Measurements from ENCODE around the gene SPEM2.
A peak's percentile ranks its signal among the peaks of the same experiment; 100 is the strongest.

SPEM2 gene

DNA sequence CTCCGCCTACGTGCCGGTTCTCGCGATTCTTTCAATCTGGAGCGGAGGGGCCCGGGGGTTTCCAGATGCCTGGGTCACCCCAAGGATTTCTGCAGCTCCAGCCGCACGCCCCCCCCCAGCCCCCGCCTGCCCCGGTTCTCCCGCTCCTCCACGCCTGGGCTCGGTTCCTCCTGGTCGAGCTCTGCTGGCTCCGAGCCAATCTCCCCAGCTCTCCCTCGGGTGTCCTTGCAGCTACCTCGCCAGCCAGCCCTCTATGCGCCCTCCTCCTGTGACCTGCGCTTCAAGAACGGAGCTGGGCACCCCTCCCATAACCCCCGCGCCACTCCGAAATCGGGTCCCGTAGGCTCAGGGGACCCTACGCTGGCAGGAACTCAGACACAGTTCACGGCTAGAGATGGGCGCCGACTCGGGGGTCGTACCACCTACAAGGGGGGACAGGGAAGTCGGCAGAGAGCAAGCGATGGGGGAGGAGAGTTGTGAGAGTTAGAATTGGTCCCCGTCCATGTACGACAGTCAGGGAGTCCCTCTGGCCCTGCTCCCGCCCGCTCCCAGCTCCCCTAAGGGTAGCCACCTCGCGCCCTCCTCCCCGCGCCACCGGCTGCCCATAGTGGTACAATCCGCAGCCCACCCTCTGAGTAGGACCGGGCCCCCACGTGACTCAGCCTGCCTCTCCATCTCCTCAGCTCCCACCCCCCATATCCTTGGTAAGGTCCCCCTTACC lies 14.9 kb downstream of the SPEM2 start:
- peak in 2 of 3 donors; percentile 48 to 63 for DNase-seq
- CTCF ChIA-PET = interaction anchor here (0.8 to 5.6 kb wide), 12 partner anchors 10 to 85 kb away, joined by 3 to 40 read pairs (median 3); partner anchors contain the start of gene POLR2A
- WGBS (ENCODE audit: insufficient coverage) = under 1% methylated on average over 28 of the region's 46 CpGs
- H3K4me3 ChIP-seq (ENCODE audit: control insufficient read depth in 1 of 7, extremely low read depth in 1 of 7, insufficient read depth in 4 of 7, low read depth in 2 of 7, low read length in 6 of 7) = peak overlapping the region; percentile 42 to 72 (median 58)
- no peaks in the 10 kb centered on the region for H3K9me3 ChIP-seq (ENCODE audit: control extremely low read depth in 1 of 5, control insufficient read depth in 4 of 5, insufficient read depth in 2 of 5, low read depth in 1 of 5, low read length in 4 of 5)
- peaks cover 0 to 64% (median 21%) of the 10 kb centered on the region in 5 experiments for H3K27me3 ChIP-seq (replicated peaks in 2 of 5; ENCODE audit: control insufficient read depth in 4 of 5, insufficient read depth in 5 of 5, low read length in 4 of 5)
- POLR2A ChIA-PET = interaction anchor here (0.5 to 2.8 kb wide), 3 partner anchors 44 to 84 kb away, joined by 3 to 11 read pairs (median 3); partner anchors contain the start of gene POLR2A
- no peaks in the 10 kb centered on the region for H3K36me3 ChIP-seq (ENCODE audit: control insufficient read depth in 4 of 4, insufficient read depth in 4 of 4, low read length in 3 of 4)
- no peak overlapping the region for H3K27ac ChIP-seq (ENCODE audit: insufficient read depth in 1 of 2, low read depth in 1 of 2, low read length in 2 of 2, poor library complexity in 1 of 2, severe bottlenecking in 2 of 2)
- peaks cover 3 to 67% (median 62%) of the 10 kb centered on the region in 4 experiments for H3K4me1 ChIP-seq (ENCODE audit: control extremely low read depth in 1 of 4, control insufficient read depth in 4 of 4, insufficient read depth in 4 of 4, low read length in 3 of 4)

DNA sequence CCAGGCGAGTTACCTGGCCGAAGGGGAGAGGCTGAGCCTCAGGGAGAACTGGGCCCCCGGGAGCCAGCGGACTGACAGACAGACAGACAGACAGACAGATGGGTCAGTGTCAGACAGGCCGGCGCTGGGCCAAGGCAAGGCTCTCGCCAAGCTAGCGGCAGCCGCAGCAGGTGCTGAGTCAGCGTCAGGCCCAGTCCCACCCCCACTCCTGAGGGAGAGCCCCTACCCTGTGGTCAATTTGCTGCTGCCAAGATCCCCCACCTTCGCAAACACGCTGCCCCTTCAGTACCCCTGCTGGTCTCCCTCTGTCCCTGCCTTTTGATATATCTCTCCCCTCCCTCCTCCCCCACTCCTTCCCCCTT lies 15.4 kb downstream of the SPEM2 start:
- Histone ChIP-seq H3K27ac (ENCODE audit: insufficient read depth in 1 of 2, low read depth in 1 of 2, low read length in 2 of 2, poor library complexity in 1 of 2, severe bottlenecking in 2 of 2) (no peak overlapping the region), H3K36me3 (ENCODE audit: control insufficient read depth in 4 of 4, insufficient read depth in 4 of 4, low read length in 3 of 4) (no peaks in the 10 kb centered on the region), H3K4me1 (ENCODE audit: control extremely low read depth in 1 of 4, control insufficient read depth in 4 of 4, insufficient read depth in 4 of 4, low read length in 3 of 4) (peaks cover 3 to 69% (median 62%) of the 10 kb centered on the region in 4 experiments), H3K4me3 (ENCODE audit: control insufficient read depth in 1 of 7, extremely low read depth in 1 of 7, insufficient read depth in 4 of 7, low read depth in 2 of 7, low read length in 6 of 7) (peak overlapping the region in 5 of 7 experiments; percentile 54 to 72 (median 60)), H3K9me3 (ENCODE audit: control extremely low read depth in 1 of 5, control insufficient read depth in 4 of 5, insufficient read depth in 2 of 5, low read depth in 1 of 5, low read length in 4 of 5) (no peaks in the 10 kb centered on the region), H3K27me3 (replicated peaks in 2 of 5; ENCODE audit: control insufficient read depth in 4 of 5, insufficient read depth in 5 of 5, low read length in 4 of 5) (peaks cover 2 to 70% (median 24%) of the 10 kb centered on the region in 5 experiments)
- WGBS (ENCODE audit: insufficient coverage) = 1% methylated on average over 9 of the region's 12 CpGs
- peak in 2 of 3 donors; percentile 81 to 84 for DNase-seq
- POLR2A ChIA-PET = interaction anchor here (0.5 to 2.8 kb wide), 9 partner anchors 36 to 1885 kb away, joined by 3 to 11 read pairs (median 5); partner anchors contain the start of gene POLR2A
- CTCF ChIA-PET = interaction anchor here (0.8 to 5.6 kb wide), 11 partner anchors 10 to 85 kb away, joined by 3 to 40 read pairs (median 3); no protein-coding TSS in a partner anchor

DNA sequence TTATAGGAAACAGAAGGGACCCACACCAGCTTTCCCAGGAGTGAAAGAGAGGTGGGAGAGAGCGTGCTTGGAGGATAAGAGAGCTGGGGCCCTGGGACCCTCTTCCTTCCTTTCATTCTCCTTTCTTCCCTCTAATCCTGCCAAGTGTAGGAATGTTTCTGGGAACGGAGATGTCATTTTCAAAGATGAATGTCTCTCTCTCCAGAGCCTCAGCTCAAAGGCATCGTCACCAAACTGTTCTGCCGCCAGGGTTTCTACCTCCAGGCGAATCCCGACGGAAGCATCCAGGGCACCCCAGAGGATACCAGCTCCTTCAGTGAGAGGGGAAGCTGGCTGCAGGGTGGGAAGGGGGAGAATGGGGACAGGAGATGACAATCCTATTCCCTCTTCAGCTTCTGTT lies 15.8 kb downstream of the SPEM2 start:
- H3K27me3 ChIP-seq (replicated peaks in 2 of 5; ENCODE audit: control insufficient read depth in 4 of 5, insufficient read depth in 5 of 5, low read length in 4 of 5) = peaks cover 4 to 74% (median 26%) of the 10 kb centered on the region in 5 experiments
- H3K4me1 ChIP-seq (ENCODE audit: control extremely low read depth in 1 of 4, control insufficient read depth in 4 of 4, insufficient read depth in 4 of 4, low read length in 3 of 4) = peaks cover 3 to 67% (median 58%) of the 10 kb centered on the region in 4 experiments
- H3K4me3 ChIP-seq (ENCODE audit: control insufficient read depth in 1 of 7, extremely low read depth in 1 of 7, insufficient read depth in 4 of 7, low read depth in 2 of 7, low read length in 6 of 7) = no peak overlapping the region
- POLR2A ChIA-PET = interaction anchor here (0.5 to 2.8 kb wide), 9 partner anchors 36 to 1885 kb away, joined by 3 to 11 read pairs (median 5); partner anchors contain the start of gene POLR2A
- CTCF ChIA-PET = interaction anchor here (0.8 to 5.6 kb wide), 12 partner anchors 9 to 86 kb away, joined by 3 to 40 read pairs (median 3); no protein-coding TSS in a partner anchor
- no peak overlapping the region for H3K27ac ChIP-seq (ENCODE audit: insufficient read depth in 1 of 2, low read depth in 1 of 2, low read length in 2 of 2, poor library complexity in 1 of 2, severe bottlenecking in 2 of 2)
- no peaks in the 10 kb centered on the region for H3K9me3 ChIP-seq (ENCODE audit: control extremely low read depth in 1 of 5, control insufficient read depth in 4 of 5, insufficient read depth in 2 of 5, low read depth in 1 of 5, low read length in 4 of 5)
- no peaks in the 10 kb centered on the region for H3K36me3 ChIP-seq (ENCODE audit: control insufficient read depth in 4 of 4, insufficient read depth in 4 of 4, low read length in 3 of 4)
- DNase-seq = no peak
- WGBS (ENCODE audit: insufficient coverage) = 96% methylated on average over 6 of the region's 7 CpGs

DNA sequence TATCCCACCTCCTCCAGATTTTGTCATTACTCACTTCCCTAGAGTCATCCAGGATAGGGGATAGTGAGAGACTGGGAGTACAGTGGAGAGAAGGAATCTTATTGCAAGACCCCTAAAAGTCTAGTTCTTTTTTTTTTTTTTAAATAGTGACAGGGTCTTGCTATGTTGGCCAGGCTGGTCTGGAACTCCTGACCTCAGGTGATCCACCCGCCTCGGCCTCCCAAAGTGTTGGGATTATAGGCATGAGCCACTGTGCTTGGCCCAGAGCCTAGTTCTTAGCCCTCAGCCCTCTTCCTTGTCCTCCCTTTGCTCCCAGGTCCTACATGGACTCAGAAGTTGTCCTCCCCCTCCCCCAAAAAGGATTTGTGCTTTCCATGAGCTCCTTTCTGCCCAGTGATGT lies 16.7 kb downstream of the SPEM2 start:
- ChIA-PET POLR2A (no interaction called here), CTCF (interaction anchor here (1.6 to 5.6 kb wide), 4 partner anchors 12 to 61 kb away, joined by 3 to 40 read pairs (median 6); no protein-coding TSS in a partner anchor)
- peaks cover 3 to 60% (median 53%) of the 10 kb centered on the region in 4 experiments for H3K4me1 ChIP-seq (ENCODE audit: control extremely low read depth in 1 of 4, control insufficient read depth in 4 of 4, insufficient read depth in 4 of 4, low read length in 3 of 4)
- H3K27me3 ChIP-seq (replicated peaks in 2 of 5; ENCODE audit: control insufficient read depth in 4 of 5, insufficient read depth in 5 of 5, low read length in 4 of 5) = peaks cover 4 to 83% (median 32%) of the 10 kb centered on the region in 5 experiments
- no peaks in the 10 kb centered on the region for H3K36me3 ChIP-seq (ENCODE audit: control insufficient read depth in 4 of 4, insufficient read depth in 4 of 4, low read length in 3 of 4)
- no CpG with 5 or more reads among the region's 2 CpGs for WGBS (ENCODE audit: insufficient coverage)
- H3K9me3 ChIP-seq (ENCODE audit: control extremely low read depth in 1 of 5, control insufficient read depth in 4 of 5, insufficient read depth in 2 of 5, low read depth in 1 of 5, low read length in 4 of 5) = no peaks in the 10 kb centered on the region
- no peak overlapping the region for H3K27ac ChIP-seq (ENCODE audit: insufficient read depth in 1 of 2, low read depth in 1 of 2, low read length in 2 of 2, poor library complexity in 1 of 2, severe bottlenecking in 2 of 2)
- DNase-seq = no peak
- H3K4me3 ChIP-seq (ENCODE audit: control insufficient read depth in 1 of 7, extremely low read depth in 1 of 7, insufficient read depth in 4 of 7, low read depth in 2 of 7, low read length in 6 of 7) = no peak overlapping the region

DNA sequence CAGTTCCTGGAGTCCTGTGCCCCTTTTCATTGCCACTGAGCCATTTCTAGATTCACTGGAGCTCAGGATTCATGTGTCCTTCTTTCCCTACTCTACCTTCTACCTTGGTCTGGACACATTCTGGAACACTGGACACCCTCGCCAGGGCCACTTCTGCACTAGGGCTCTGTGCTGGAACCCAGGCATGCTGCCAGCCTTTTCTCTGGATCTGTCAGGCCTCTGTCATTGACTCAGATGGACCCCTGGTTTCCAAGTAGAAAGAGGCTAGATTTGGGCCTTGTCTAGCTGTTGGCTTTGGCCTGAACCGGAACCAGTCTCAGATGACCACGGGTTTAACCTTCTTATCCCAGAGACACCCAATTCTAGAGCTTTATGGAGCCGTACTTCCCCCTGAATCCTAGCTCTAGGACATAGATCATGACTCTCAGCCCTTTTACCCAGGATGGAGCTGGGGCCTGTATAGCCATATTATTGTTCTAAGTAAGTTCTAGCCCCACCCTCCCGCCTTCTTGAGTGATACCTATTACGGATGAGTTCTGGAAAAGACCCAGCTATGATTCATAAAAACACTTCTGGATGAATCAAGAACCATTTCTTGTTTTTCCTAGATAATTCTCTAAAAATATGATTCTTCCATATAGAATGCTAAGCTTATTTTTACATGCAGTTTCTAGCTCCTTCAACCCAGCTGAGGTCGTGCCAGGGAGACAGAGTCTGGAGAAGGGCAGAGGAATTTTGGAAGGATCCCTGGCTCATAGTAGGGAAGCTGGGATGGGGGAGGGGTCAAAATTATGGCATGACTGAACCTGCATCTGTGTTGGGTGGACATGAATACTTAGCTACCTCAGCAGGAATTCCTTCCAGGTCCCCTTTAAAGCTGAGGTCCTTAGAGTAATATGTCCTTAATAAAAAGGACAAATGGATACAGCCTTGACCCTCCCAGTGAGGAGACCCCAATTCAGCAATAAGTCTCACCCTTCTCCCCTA lies 18.4 kb downstream of the SPEM2 start:
- Histone ChIP-seq H3K36me3 (ENCODE audit: control insufficient read depth in 4 of 4, insufficient read depth in 4 of 4, low read length in 3 of 4) (no peaks in the 10 kb centered on the region), H3K27me3 (replicated peaks in 2 of 5; ENCODE audit: control insufficient read depth in 4 of 5, insufficient read depth in 5 of 5, low read length in 4 of 5) (peaks cover 4 to 84% (median 40%) of the 10 kb centered on the region in 5 experiments), H3K4me3 (ENCODE audit: control insufficient read depth in 1 of 7, extremely low read depth in 1 of 7, insufficient read depth in 4 of 7, low read depth in 2 of 7, low read length in 6 of 7) (no peak overlapping the region), H3K9me3 (ENCODE audit: control extremely low read depth in 1 of 5, control insufficient read depth in 4 of 5, insufficient read depth in 2 of 5, low read depth in 1 of 5, low read length in 4 of 5) (no peaks in the 10 kb centered on the region), H3K27ac (ENCODE audit: insufficient read depth in 1 of 2, low read depth in 1 of 2, low read length in 2 of 2, poor library complexity in 1 of 2, severe bottlenecking in 2 of 2) (no peak overlapping the region), H3K4me1 (ENCODE audit: control extremely low read depth in 1 of 4, control insufficient read depth in 4 of 4, insufficient read depth in 4 of 4, low read length in 3 of 4) (peaks cover 3 to 44% (median 38%) of the 10 kb centered on the region in 4 experiments)
- POLR2A ChIA-PET = interaction anchor here (0.5 to 1.6 kb wide), 3 partner anchors 12 to 21 kb away, joined by 3 to 5 read pairs (median 3); no protein-coding TSS in a partner anchor
- 80% methylated on average over 5 of the region's 7 CpGs for WGBS (ENCODE audit: insufficient coverage)
- no peak for DNase-seq
- CTCF ChIA-PET = interaction anchor here (0.9 to 5.6 kb wide), 4 partner anchors 11 to 64 kb away, joined by 4 to 40 read pairs (median 6); no protein-coding TSS in a partner anchor

Measured in common myeloid progenitor, CD34-positive (primary cell).